Measurements from ENCODE around the gene GALNS.
"Not testable (repeated sequence)": the region's sequence is repeated elsewhere in the genome, so short reads cannot be mapped to it uniquely, and the experiment has no call there.

Gene GALNS

GRCh38 chr16:88834670-88835069, 22.1 kb downstream of the GALNS start:
- H3K9me3 Mint-ChIP-seq, result no peaks in the 10 kb centered on the region
- H3K27me3 Mint-ChIP-seq, result no peaks in the 10 kb centered on the region
- H3K4me3 Mint-ChIP-seq, result no peak overlapping the region
- H3K27ac Mint-ChIP-seq, result no peak overlapping the region
- no peak for DNase-seq
- H3K36me3 Mint-ChIP-seq (ENCODE audit: low read depth), result peaks cover 14% of the 10 kb centered on the region
- no peaks in the 10 kb centered on the region for H3K4me1 Mint-ChIP-seq (ENCODE audit: low read depth)

- DNase-seq, result no peak
- no peak overlapping the region for H3K4me3 Mint-ChIP-seq
- H3K27ac Mint-ChIP-seq, result no peak overlapping the region
- peaks cover 9% of the 10 kb centered on the region for H3K36me3 Mint-ChIP-seq (ENCODE audit: low read depth)
- H3K4me1 Mint-ChIP-seq (ENCODE audit: low read depth), result no peaks in the 10 kb centered on the region
- no peaks in the 10 kb centered on the region for H3K9me3 Mint-ChIP-seq
- H3K27me3 Mint-ChIP-seq, result no peaks in the 10 kb centered on the region
These were observed 23.7 kb downstream of the GALNS start for GRCh38 chr16:88833086-88833485.

GRCh38 chr16:88831838-88832237, 24.9 kb downstream of the GALNS start:
- Mint-ChIP-seq H3K9me3 (no peaks in the 10 kb centered on the region), H3K36me3 (ENCODE audit: low read depth) (peaks cover 12% of the 10 kb centered on the region), H3K4me1 (ENCODE audit: low read depth) (no peaks in the 10 kb centered on the region), H3K27me3 (no peaks in the 10 kb centered on the region), H3K4me3 (no peak overlapping the region), H3K27ac (no peak overlapping the region)
- DNase-seq, result no peak

GRCh38 chr16:88830783-88831182, 26.0 kb downstream of the GALNS start:
- Mint-ChIP-seq H3K9me3 (no peaks in the 10 kb centered on the region), H3K27me3 (no peaks in the 10 kb centered on the region), H3K27ac (no peak overlapping the region), H3K36me3 (ENCODE audit: low read depth) (peaks cover 12% of the 10 kb centered on the region), H3K4me1 (ENCODE audit: low read depth) (no peaks in the 10 kb centered on the region), H3K4me3 (no peak overlapping the region)
- DNase-seq, result no peak

- Mint-ChIP-seq H3K27ac (no peak overlapping the region), H3K36me3 (ENCODE audit: low read depth) (peaks cover 11% of the 10 kb centered on the region), H3K27me3 (no peaks in the 10 kb centered on the region), H3K9me3 (no peaks in the 10 kb centered on the region), H3K4me3 (no peak overlapping the region), H3K4me1 (ENCODE audit: low read depth) (no peaks in the 10 kb centered on the region)
- DNase-seq, result no peak
These were observed 26.5 kb downstream of the GALNS start for GRCh38 chr16:88830258-88830657.

- no peak for DNase-seq
- H3K4me1 Mint-ChIP-seq (ENCODE audit: low read depth), result no peaks in the 10 kb centered on the region
- H3K4me3 Mint-ChIP-seq, result no peak overlapping the region
- H3K9me3 Mint-ChIP-seq, result no peaks in the 10 kb centered on the region
- peaks cover 6% of the 10 kb centered on the region for H3K36me3 Mint-ChIP-seq (ENCODE audit: low read depth)
- H3K27me3 Mint-ChIP-seq, result no peaks in the 10 kb centered on the region
- H3K27ac Mint-ChIP-seq, result no peak overlapping the region
These were observed 28.0 kb downstream of the GALNS start for GRCh38 chr16:88828711-88829110.

- H3K4me3 Mint-ChIP-seq, result no peak overlapping the region
- H3K27ac Mint-ChIP-seq, result no peak overlapping the region
- no peak for DNase-seq
- peaks cover 11% of the 10 kb centered on the region for H3K36me3 Mint-ChIP-seq (ENCODE audit: low read depth)
- no peaks in the 10 kb centered on the region for H3K9me3 Mint-ChIP-seq
- no peaks in the 10 kb centered on the region for H3K27me3 Mint-ChIP-seq
- H3K4me1 Mint-ChIP-seq (ENCODE audit: low read depth), result no peaks in the 10 kb centered on the region
These were observed 29.0 kb downstream of the GALNS start for GRCh38 chr16:88827727-88828126.

GRCh38 chr16:88826070-88826840, 30.5 kb downstream of the GALNS start:
- H3K27me3 Mint-ChIP-seq, result no peaks in the 10 kb centered on the region
- H3K4me3 Mint-ChIP-seq, result no peak overlapping the region
- H3K9me3 Mint-ChIP-seq, result no peaks in the 10 kb centered on the region
- peaks cover 12% of the 10 kb centered on the region for H3K36me3 Mint-ChIP-seq (ENCODE audit: low read depth)
- H3K27ac Mint-ChIP-seq, result no peak overlapping the region
- no peak for DNase-seq
- H3K4me1 Mint-ChIP-seq (ENCODE audit: low read depth), result no peaks in the 10 kb centered on the region

- no peaks in the 10 kb centered on the region for H3K4me1 Mint-ChIP-seq (ENCODE audit: low read depth)
- peaks cover 9% of the 10 kb centered on the region for H3K36me3 Mint-ChIP-seq (ENCODE audit: low read depth)
- DNase-seq, result no peak
- H3K4me3 Mint-ChIP-seq, result no peak overlapping the region
- no peaks in the 10 kb centered on the region for H3K9me3 Mint-ChIP-seq
- no peak overlapping the region for H3K27ac Mint-ChIP-seq
- no peaks in the 10 kb centered on the region for H3K27me3 Mint-ChIP-seq
These were observed 31.6 kb downstream of the GALNS start for GRCh38 chr16:88825146-88825545.

GRCh38 chr16:88824256-88825077, 32.3 kb downstream of the GALNS start:
- no peaks in the 10 kb centered on the region for H3K27me3 Mint-ChIP-seq
- H3K4me3 Mint-ChIP-seq, result no peak overlapping the region
- no peaks in the 10 kb centered on the region for H3K9me3 Mint-ChIP-seq
- no peak for DNase-seq
- H3K36me3 Mint-ChIP-seq (ENCODE audit: low read depth), result peaks cover 9% of the 10 kb centered on the region
- no peaks in the 10 kb centered on the region for H3K4me1 Mint-ChIP-seq (ENCODE audit: low read depth)
- H3K27ac Mint-ChIP-seq, result no peak overlapping the region

- not testable (repeated sequence) for H3K9me3 Mint-ChIP-seq; DNase-seq; H3K36me3 Mint-ChIP-seq (ENCODE audit: low read depth); H3K27ac Mint-ChIP-seq; H3K27me3 Mint-ChIP-seq; H3K4me1 Mint-ChIP-seq (ENCODE audit: low read depth); H3K4me3 Mint-ChIP-seq
These were observed 33.1 kb downstream of the GALNS start for GRCh38 chr16:88823646-88824045.

- Mint-ChIP-seq H3K4me1 (ENCODE audit: low read depth) (no peaks in the 10 kb centered on the region), H3K36me3 (ENCODE audit: low read depth) (peaks cover 6% of the 10 kb centered on the region), H3K4me3 (no peak overlapping the region), H3K27ac (no peak overlapping the region), H3K27me3 (no peaks in the 10 kb centered on the region), H3K9me3 (no peaks in the 10 kb centered on the region)
- no peak for DNase-seq
These were observed 34.3 kb downstream of the GALNS start for GRCh38 chr16:88822281-88823040.

- DNase-seq, result no peak
- Mint-ChIP-seq H3K9me3 (no peaks in the 10 kb centered on the region), H3K27ac (no peak overlapping the region), H3K4me3 (no peak overlapping the region), H3K36me3 (ENCODE audit: low read depth) (peaks cover 6% of the 10 kb centered on the region), H3K27me3 (no peaks in the 10 kb centered on the region), H3K4me1 (ENCODE audit: low read depth) (no peaks in the 10 kb centered on the region)
These were observed 35.4 kb downstream of the GALNS start for GRCh38 chr16:88821168-88821850.

GRCh38 chr16:88820385-88821025, 36.2 kb downstream of the GALNS start:
- no peak for DNase-seq
- Mint-ChIP-seq H3K4me3 (no peak overlapping the region), H3K36me3 (ENCODE audit: low read depth) (peaks cover 6% of the 10 kb centered on the region), H3K4me1 (ENCODE audit: low read depth) (no peaks in the 10 kb centered on the region), H3K27me3 (no peaks in the 10 kb centered on the region), H3K27ac (no peak overlapping the region), H3K9me3 (no peaks in the 10 kb centered on the region)
